Dendritic cell treated with granulocyte-macrophage colony-stimulating factor and Interleukin-4, amounts not matched to agents 40 ng/mL and 50 ng/mL, for 4 days (primary cell): Measurements from ENCODE around the gene PARD6G.
A peak's percentile ranks its signal among the peaks of the same experiment; 100 is the strongest.
"Not testable (repeated sequence)": the region's sequence is repeated elsewhere in the genome, so short reads cannot be mapped to it uniquely, and the experiment has no call there.

Source experiments
- H3K27ac Mint-ChIP-seq: one replicate; pipeline ENCODE4 v1.8.0; 2022; ENCODE audit warnings: mild to moderate bottlenecking, mixed read lengths
- H3K27me3 Mint-ChIP-seq: one replicate; pipeline ENCODE4 v1.8.0; 2022; ENCODE audit warnings: mild to moderate bottlenecking, mixed read lengths
- H3K36me3 Mint-ChIP-seq: one replicate; pipeline ENCODE4 v1.8.0; 2022; ENCODE audit warnings: low read depth, mixed read lengths
- H3K4me1 Mint-ChIP-seq: one replicate; pipeline ENCODE4 v1.8.0; 2022; ENCODE audit warnings: low read depth, mixed read lengths
- H3K4me3 Mint-ChIP-seq: one replicate; pipeline ENCODE4 v1.8.0; 2022; ENCODE audit warnings: mild to moderate bottlenecking, moderate library complexity, mixed read lengths
- H3K9me3 Mint-ChIP-seq: one replicate; pipeline ENCODE4 v1.8.0; 2022; ENCODE audit warnings: mixed read lengths
- intact Hi-C: fragments of 100-400 bp; cut with micrococcal nuclease; formaldehyde crosslinking; loops from one replicate; pipeline ENCODE4 v1.15.0; 2022

PARD6G gene, protein sequence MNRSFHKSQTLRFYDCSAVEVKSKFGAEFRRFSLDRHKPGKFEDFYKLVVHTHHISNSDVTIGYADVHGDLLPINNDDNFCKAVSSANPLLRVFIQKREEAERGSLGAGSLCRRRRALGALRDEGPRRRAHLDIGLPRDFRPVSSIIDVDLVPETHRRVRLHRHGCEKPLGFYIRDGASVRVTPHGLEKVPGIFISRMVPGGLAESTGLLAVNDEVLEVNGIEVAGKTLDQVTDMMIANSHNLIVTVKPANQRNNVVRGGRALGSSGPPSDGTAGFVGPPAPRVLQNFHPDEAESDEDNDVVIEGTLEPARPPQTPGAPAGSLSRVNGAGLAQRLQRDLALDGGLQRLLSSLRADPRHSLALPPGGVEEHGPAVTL

DNA sequence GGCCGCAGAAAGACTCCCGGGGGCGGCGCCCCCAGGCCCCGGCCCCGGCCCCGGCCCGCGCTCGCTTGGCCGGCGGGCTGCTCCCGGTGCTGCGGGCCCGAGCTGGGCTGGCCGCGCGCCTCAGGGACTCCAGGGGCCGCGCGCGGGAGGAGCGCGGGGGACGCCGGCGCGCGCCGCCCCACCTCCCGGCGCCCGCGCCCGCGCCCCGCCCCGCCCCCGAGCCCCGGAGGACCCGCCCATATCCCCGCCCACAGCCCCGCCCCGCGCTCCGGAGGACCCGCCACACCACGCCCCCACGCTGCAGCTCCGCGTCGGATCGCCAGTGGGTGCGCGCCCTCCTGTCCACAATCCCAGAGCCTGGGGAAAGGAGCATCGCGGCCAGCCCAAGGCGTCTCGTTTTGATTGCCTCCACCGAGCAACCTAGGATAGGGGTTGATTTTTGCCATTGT lies at the start of gene PARD6G:
Gene PARD6G, minus strand, starts transcription at position 122 of the 449 bp plus-strand sequence. CDS start 166 bp downstream, outside the sequence.
- intact Hi-C loops: no loop called here
- H3K4me3 Mint-ChIP-seq: peak within 1 kb of the TSS; percentile 62
- no peaks in the 10 kb centered on the region for H3K4me1 Mint-ChIP-seq
- no peaks in the 10 kb centered on the region for H3K9me3 Mint-ChIP-seq
- no peak within 1 kb of the TSS for H3K27ac Mint-ChIP-seq
- no peaks in the 10 kb centered on the region for H3K36me3 Mint-ChIP-seq
- peaks cover 39% of the 10 kb centered on the region for H3K27me3 Mint-ChIP-seq

DNA sequence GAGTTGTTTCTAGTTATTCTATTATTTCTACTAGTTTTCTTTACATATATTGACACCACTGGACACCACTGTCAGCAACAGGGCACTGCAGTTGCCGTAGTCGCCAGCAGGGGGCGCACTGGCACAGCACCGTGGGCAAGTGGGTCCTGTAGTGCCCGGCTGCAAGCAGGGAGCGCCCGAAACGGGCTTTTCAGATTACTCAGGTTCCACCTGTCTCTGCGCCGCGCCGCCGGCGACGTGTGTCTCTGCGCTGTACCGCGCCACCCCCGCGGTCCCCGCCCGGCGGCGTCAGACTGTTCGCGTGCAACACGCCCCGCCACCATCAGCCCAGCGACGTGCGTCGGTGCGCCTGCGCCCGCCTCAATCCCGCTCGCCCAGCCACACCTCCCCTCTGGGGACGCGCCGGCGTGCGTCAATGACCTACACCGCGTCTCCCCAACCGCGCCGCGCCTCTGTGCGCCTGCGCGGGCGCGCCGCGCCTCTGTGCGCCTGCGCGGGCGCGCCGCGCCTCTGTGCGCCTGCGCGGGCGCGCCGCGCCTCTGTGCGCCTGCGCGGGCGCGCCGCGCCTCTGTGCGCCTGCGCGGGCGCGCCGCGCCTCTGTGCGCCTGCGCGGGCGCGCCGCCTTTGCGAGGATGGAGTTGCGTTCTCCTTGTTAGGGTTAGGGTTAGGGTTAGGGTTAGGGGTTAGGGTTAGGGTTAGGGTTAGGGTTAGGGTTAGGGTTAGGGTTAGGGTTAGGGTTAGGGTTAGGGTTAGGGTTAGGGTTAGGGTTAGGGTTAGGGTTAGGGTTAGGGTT lies 15.1 kb upstream of the PARD6G start:
- H3K27ac Mint-ChIP-seq, H3K27me3 Mint-ChIP-seq, intact Hi-C loops, H3K9me3 Mint-ChIP-seq, H3K36me3 Mint-ChIP-seq, H3K4me3 Mint-ChIP-seq, H3K4me1 Mint-ChIP-seq: not testable (repeated sequence)

- no peaks in the 10 kb centered on the region for H3K36me3 Mint-ChIP-seq
- intact Hi-C loops: no loop called here
- peaks cover 5% of the 10 kb centered on the region for H3K4me1 Mint-ChIP-seq
- no peak overlapping the region for H3K4me3 Mint-ChIP-seq
- H3K27ac Mint-ChIP-seq: no peak overlapping the region
- H3K27me3 Mint-ChIP-seq: peaks cover 7% of the 10 kb centered on the region
- H3K9me3 Mint-ChIP-seq: no peaks in the 10 kb centered on the region
These were observed 12.3 kb upstream of the PARD6G start for GRCh38 chr18:80259610-80260009.

DNA sequence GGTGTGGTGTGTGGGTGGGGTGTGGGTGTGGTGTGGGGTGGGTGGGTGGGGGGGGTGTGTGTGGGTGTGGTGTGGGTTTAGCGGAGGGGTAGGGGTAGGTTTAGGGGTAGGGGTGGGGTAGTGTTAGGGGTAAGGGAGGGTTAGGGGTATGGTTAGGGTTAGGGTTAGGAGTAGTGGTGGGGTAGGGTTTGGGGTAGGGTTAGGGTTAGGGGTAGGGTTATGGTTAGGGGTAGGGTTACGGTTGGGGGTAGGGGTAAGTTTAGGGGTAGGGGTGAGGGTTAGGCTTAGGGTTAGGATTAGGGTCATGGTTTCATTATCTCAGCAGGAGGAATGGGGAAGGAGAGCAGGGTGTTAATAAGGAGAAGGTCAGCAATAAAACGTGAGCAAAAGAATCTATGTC lies 11.3 kb upstream of the PARD6G start:
- Mint-ChIP-seq H3K27me3 (peaks cover 10% of the 10 kb centered on the region), H3K27ac (no peak overlapping the region), H3K4me1 (peaks cover 5% of the 10 kb centered on the region), H3K36me3 (no peaks in the 10 kb centered on the region), H3K4me3 (no peak overlapping the region), H3K9me3 (no peaks in the 10 kb centered on the region)
- intact Hi-C loops: no loop called here

DNA sequence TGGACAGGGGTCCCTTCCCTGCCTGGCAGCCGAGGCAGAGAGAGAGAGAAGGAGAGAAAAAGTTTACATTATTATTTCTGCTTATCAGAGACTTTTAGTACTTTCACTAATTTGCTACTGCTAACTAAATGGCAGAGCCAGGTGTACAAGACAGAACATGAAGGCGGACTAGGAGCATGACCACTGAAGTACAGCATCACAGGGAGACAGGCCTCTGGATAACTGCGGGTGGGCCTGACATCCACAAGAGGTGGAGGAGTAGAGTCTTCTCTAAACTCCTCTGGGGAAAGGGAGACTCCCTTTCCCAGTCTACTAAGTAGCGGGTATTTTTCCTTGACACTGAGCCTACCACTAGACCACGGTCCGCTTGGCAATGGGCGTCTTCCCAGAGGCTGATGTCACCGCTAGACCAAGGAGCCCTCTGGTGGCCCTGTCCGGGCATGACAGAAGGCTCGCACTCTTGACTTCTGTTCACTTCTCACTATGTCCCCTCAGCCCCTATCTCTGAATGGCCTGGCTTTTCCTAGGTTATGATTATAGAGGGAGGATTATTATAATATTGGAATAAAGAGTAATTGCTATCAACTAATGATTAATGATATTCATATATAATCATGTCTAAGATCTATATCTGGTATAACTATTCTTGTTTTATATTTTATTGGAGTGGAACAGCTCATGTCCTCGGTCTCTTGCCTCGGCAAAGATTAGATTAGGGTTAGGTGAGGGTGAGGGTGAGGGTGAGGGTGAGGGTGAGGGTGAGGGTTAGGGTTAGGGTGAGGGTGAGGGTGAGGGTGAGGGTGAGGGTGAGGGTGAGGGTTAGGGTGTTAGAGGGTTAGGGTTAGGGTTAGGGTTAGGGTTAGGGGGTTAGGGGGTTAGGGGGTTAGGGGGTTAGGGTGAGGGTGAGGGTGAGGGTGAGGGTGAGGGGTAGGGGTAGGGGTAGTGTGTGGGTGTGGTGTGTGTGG lies 10.5 kb upstream of the PARD6G start:
- intact Hi-C loops: not testable (repeated sequence)

DNA sequence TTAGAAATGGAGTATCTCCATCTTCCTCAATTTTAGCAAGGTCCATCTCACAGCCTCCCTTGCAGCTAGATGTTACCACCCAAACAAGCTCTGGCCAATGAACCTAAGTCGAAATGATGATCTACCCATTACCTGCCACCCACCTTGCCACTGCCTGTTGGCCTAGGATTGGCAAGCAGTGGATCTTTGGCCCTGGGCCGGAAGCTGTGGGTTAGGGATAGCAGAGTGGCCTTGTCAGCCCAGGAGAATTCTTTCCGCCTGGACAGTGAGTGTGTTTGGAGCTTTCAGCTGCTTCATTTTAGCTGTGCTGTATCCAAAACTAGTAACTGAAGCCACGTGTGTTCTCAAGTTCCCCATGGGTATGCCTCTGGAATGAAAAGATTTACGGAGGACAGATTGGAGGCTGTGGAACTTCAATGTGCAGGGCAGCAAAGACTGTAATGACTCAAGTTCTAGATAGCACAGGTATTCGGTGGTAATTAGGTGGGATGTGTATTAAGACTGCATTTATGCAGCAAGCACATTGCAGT lies 7.7 kb upstream of the PARD6G start:
- no peaks in the 10 kb centered on the region for H3K9me3 Mint-ChIP-seq
- H3K36me3 Mint-ChIP-seq: no peaks in the 10 kb centered on the region
- no peaks in the 10 kb centered on the region for H3K4me1 Mint-ChIP-seq
- peaks cover 10% of the 10 kb centered on the region for H3K27me3 Mint-ChIP-seq
- intact Hi-C loops: no loop called here
- H3K27ac Mint-ChIP-seq: no peak overlapping the region
- H3K4me3 Mint-ChIP-seq: no peak overlapping the region

More for the DNA sequence above, 10.5 kb upstream of the PARD6G start:
- not testable (repeated sequence) for H3K4me1 Mint-ChIP-seq, H3K4me3 Mint-ChIP-seq, H3K36me3 Mint-ChIP-seq, H3K9me3 Mint-ChIP-seq, H3K27ac Mint-ChIP-seq
- peaks cover 10% of the 10 kb centered on the region for H3K27me3 Mint-ChIP-seq

DNA sequence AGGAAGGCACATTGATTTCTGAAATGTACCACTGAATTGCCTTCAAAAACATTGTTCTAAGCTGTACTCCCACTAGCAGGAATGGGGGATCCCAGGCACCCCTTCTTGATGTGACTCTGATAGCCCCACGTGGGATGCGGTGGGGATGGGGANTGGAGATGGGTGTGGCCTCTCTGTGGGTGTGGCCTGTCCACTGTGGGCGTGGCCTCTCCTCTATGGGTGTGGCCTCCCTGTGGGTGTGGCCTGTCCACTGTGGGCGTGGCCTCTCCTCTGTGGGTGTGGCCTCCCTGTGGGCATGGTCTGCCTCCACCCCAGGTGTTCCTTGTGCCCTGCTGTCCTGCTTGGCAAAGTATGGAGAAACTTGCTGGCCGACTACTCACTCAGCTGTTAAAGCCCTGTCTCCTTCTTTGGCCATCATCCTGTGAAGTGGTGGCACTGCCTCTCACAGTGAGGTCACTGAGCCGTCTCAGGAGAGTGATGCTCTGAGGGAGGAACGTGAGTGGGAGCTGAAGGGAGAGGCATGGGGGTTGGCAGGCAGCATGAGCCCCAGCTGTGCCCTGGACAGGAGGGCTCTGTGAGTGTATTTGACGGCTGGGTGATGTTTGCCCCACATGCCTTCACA lies 6.7 kb upstream of the PARD6G start:
- H3K36me3 Mint-ChIP-seq: no peaks in the 10 kb centered on the region
- H3K4me1 Mint-ChIP-seq: no peaks in the 10 kb centered on the region
- no peaks in the 10 kb centered on the region for H3K9me3 Mint-ChIP-seq
- intact Hi-C loops: no loop called here
- H3K27ac Mint-ChIP-seq: no peak overlapping the region
- peaks cover 13% of the 10 kb centered on the region for H3K27me3 Mint-ChIP-seq
- H3K4me3 Mint-ChIP-seq: no peak overlapping the region

- Mint-ChIP-seq H3K4me1 (no peaks in the 10 kb centered on the region), H3K4me3 (no peak overlapping the region), H3K36me3 (no peaks in the 10 kb centered on the region), H3K27me3 (peaks cover 13% of the 10 kb centered on the region), H3K9me3 (no peaks in the 10 kb centered on the region), H3K27ac (no peak overlapping the region)
- intact Hi-C loops: no loop called here
These were observed 5.9 kb upstream of the PARD6G start for GRCh38 chr18:80253236-80253635.

DNA sequence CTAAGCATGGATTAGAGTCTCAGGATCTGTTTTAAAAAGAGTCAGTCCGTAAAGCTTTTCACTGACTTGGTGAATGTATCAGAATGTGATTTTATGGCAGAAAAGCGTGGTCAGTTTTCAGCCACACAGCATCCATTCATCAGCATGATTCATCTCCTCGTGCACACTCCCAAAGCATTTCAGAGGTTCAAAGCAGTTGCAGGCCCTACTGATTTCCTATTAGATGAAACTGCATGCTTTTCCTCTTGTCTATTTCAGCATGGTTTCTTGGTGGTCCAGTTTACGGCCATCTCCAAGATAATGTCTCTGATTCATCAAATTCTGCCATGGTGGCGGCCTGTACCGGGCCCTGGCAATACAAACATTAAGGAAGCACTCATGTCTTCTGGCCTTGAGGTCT lies 4.8 kb upstream of the PARD6G start:
- peaks cover 13% of the 10 kb centered on the region for H3K27me3 Mint-ChIP-seq
- H3K4me1 Mint-ChIP-seq: no peaks in the 10 kb centered on the region
- intact Hi-C loops: no loop called here
- H3K9me3 Mint-ChIP-seq: no peaks in the 10 kb centered on the region
- no peaks in the 10 kb centered on the region for H3K36me3 Mint-ChIP-seq
- no peak overlapping the region for H3K4me3 Mint-ChIP-seq
- no peak overlapping the region for H3K27ac Mint-ChIP-seq

- H3K36me3 Mint-ChIP-seq: no peaks in the 10 kb centered on the region
- intact Hi-C loops: no loop called here
- no peaks in the 10 kb centered on the region for H3K9me3 Mint-ChIP-seq
- H3K27ac Mint-ChIP-seq: no peak overlapping the region
- no peak overlapping the region for H3K4me3 Mint-ChIP-seq
- peaks cover 14% of the 10 kb centered on the region for H3K27me3 Mint-ChIP-seq
- H3K4me1 Mint-ChIP-seq: no peaks in the 10 kb centered on the region
These were observed 4.4 kb upstream of the PARD6G start for GRCh38 chr18:80251700-80252099.

DNA sequence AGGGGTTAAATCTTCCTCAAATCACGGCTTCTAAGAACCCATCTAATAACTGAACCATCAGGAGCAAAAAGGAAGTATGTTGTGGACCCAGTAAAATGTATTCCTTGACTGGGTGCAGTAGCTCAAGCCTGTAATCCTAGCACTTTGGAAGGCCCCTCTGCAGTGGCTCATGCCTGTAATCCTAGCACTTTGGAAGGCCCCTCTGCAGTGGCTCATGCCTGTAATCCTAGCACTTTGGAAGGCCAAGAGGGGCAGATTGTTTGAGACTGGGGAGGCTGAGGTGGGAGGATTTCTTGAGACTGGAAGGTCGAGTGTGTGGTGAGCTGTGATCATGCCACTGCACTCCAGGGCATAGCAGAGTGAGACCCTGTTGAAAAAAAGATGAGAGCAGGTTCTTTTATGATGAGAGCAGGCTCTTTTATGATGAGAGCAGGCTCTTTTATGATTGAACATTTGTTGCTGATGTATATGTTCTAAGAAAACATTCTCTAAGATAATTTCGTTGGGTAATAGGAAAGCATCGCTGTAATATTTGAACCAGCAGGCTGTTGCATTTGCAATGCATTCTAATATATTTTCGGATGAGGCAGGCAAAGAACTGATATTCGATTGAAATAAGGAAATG lies 3.5 kb upstream of the PARD6G start:
- Mint-ChIP-seq H3K4me3 (no peak overlapping the region), H3K9me3 (no peaks in the 10 kb centered on the region), H3K27ac (no peak overlapping the region), H3K4me1 (no peaks in the 10 kb centered on the region), H3K27me3 (peaks cover 20% of the 10 kb centered on the region), H3K36me3 (no peaks in the 10 kb centered on the region)
- intact Hi-C loops: no loop called here

- intact Hi-C loops: no loop called here
- no peaks in the 10 kb centered on the region for H3K4me1 Mint-ChIP-seq
- no peaks in the 10 kb centered on the region for H3K36me3 Mint-ChIP-seq
- no peak overlapping the region for H3K4me3 Mint-ChIP-seq
- H3K27ac Mint-ChIP-seq: no peak overlapping the region
- no peaks in the 10 kb centered on the region for H3K9me3 Mint-ChIP-seq
- peaks cover 33% of the 10 kb centered on the region for H3K27me3 Mint-ChIP-seq
These were observed 2.1 kb upstream of the PARD6G start for GRCh38 chr18:80249217-80250093.
